T-helper 2 cell treated with Interferon-gamma antibody and Interleukin-4, amounts not matched to agents 5 μg/mL and 100 μg/mL, for 36 hours (primary cell): ENCODE measurements around the gene CCL1.

ENCODE experiments used
- DNase-seq: peaks from one replicate; pipeline ENCODE4 v3.0.0; 2021; ENCODE audit warnings: low spot score
- H3K27ac Mint-ChIP-seq: one replicate; pipeline ENCODE4 v1.8.0; 2021; ENCODE audit warnings: mild to moderate bottlenecking, mixed read lengths
- H3K27me3 Mint-ChIP-seq: one replicate; pipeline ENCODE4 v1.8.0; 2021; ENCODE audit warnings: low read depth, mixed read lengths
- H3K36me3 Mint-ChIP-seq: one replicate; pipeline ENCODE4 v1.8.0; 2021; ENCODE audit warnings: low read depth, mixed read lengths
- H3K4me1 Mint-ChIP-seq: one replicate; pipeline ENCODE4 v1.8.0; 2021; ENCODE audit warnings: low read depth, mixed read lengths
- H3K4me3 Mint-ChIP-seq: one replicate; pipeline ENCODE4 v1.8.0; 2022; ENCODE audit warnings: mild to moderate bottlenecking, moderate library complexity, mixed read lengths
- H3K9me3 Mint-ChIP-seq: one replicate; pipeline ENCODE4 v1.8.0; 2021; ENCODE audit warnings: mixed read lengths

Gene CCL1, protein sequence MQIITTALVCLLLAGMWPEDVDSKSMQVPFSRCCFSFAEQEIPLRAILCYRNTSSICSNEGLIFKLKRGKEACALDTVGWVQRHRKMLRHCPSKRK

DNA sequence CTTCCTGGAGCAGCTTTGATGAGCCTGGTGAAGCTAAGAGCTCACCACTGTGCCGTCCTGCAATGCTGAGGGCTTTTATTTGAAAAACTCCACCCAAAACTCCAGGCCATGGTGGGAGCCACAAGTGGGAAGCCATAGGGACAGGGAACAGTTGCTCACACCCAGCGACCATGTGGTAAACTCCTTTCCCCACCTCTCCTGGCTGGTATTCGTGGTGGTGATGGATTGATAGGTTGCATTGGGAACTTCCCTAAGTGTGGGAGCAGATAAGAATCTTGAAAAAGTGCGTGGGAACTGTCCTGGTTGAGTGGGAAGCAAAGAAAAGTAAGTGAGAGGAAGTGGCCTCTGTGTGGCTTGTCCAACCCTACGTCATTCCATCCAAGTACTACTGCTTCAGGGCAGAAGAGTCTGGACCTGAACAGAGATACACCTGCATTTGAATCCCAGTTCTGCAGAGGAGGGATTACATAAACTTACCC lies at the start of gene CCL1:
TSS of gene CCL1 (minus strand) at position 51 of the 479 bp plus-strand sequence. CDS start 72 bp downstream, outside the sequence.
- H3K9me3 Mint-ChIP-seq, result no peaks in the 10 kb centered on the region
- H3K27me3 Mint-ChIP-seq, result peaks cover 16% of the 10 kb centered on the region
- DNase-seq, result peak; percentile 5
- H3K4me3 Mint-ChIP-seq, result peak within 1 kb of the TSS; percentile 21
- H3K36me3 Mint-ChIP-seq, result no peaks in the 10 kb centered on the region
- H3K27ac Mint-ChIP-seq, result peak within 1 kb of the TSS; percentile 4
- peaks cover 54% of the 10 kb centered on the region for H3K4me1 Mint-ChIP-seq

DNA sequence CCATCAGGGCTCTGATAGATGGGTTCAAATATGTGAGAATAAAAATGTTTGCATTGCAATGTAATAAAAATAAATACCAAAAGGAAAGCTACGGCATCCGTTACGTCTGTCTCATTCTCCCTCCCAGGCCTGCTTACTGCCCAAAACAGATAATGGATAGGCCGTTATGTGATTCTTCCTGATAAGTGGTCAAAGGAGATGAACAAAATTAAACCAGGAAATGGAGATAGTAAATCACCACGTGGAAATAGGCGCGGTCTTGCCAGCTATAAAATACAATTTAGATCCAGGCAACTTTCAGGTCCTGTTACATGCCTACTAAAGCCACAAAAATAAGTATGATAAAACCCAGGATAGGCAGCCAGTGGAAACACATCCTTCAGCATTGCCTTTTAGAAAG lies 49.5 kb upstream of the CCL1 start:
- Mint-ChIP-seq H3K4me3 (no peak overlapping the region), H3K27ac (no peak overlapping the region), H3K36me3 (no peaks in the 10 kb centered on the region), H3K9me3 (no peaks in the 10 kb centered on the region), H3K4me1 (peaks cover 25% of the 10 kb centered on the region), H3K27me3 (peaks cover 37% of the 10 kb centered on the region)
- no peak for DNase-seq

DNA sequence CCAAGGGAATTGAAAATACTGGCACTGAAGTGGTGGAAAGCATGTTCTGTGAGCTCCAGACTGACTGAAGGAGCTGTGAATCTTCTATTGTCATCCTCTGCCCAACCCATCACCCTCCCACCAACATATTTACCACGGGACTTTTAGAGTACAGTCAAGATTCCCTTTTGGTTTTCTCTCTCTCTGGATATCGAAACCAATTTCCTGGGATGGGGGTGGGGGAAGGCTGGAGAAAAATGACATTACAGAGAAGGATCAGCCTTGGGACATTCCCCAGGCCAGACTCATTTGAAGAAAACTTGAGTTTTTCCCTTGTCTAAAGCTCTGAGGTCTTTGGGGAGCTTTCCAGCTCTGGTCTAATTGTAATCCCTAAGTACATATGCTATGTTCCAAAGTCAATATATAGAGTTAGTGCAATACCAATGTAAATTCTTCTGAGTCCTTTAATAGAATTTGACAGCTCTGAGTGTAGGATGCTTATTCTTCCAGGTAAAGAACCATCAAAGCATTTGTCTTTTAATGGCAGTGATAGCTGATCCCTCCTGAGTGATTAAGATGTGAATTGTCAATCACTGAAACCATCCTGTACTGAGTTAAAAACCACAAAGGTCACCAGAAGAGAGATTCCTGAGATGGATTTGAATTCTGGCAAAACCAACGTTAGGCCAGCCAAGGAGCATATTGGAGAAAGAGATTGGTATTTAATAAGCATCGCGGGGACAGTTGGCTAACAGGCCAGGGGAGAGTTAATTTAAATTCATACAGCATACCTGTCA lies 48.8 kb upstream of the CCL1 start:
- Mint-ChIP-seq H3K4me1 (peaks cover 25% of the 10 kb centered on the region), H3K27ac (no peak overlapping the region), H3K27me3 (peaks cover 37% of the 10 kb centered on the region), H3K4me3 (no peak overlapping the region), H3K36me3 (no peaks in the 10 kb centered on the region), H3K9me3 (no peaks in the 10 kb centered on the region)
- DNase-seq, result no peak

DNA sequence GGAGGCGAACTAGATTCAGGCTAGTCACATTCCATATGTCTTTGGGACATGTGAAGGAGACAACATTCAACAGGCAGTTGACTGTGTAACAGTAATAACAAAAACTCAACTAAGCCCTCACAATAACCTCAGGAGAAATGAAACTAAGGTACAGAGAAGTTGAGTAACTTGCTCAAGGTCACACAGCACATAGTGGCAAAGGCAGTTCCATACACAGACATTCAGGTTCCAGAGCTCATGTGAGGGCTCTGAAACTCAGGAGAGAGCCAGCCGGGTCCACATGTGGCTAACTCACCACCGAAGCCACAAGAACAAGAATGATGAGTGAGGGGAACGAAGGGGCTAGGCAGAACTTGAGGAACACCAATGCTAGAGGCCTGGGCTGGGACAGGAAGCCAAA lies 46.3 kb upstream of the CCL1 start:
- Mint-ChIP-seq H3K27me3 (peaks cover 33% of the 10 kb centered on the region), H3K4me1 (peaks cover 23% of the 10 kb centered on the region), H3K27ac (no peak overlapping the region), H3K36me3 (no peaks in the 10 kb centered on the region), H3K9me3 (no peaks in the 10 kb centered on the region), H3K4me3 (no peak overlapping the region)
- no peak for DNase-seq

DNA sequence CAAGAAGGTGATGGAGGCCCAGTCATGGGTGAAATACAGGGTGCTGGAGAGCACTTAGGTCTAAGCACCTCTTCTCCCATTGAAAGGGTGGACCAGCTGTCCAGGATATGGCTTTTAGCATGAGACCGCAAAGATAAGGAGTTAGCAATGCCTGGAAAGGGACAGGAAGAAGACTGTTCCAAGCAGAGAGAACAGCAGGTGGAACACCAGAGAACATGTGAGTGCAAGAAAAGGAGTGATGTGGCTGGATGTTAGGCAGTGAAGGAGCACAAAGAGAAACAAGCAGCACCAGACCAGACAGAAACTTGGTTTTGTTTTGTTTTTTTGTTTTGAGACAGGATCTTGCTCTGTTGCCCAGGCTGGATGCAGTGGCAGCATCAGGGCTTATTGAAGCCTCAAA lies 45.4 kb upstream of the CCL1 start:
- H3K27ac Mint-ChIP-seq, result no peak overlapping the region
- no peak overlapping the region for H3K4me3 Mint-ChIP-seq
- DNase-seq, result no peak
- H3K36me3 Mint-ChIP-seq, result no peaks in the 10 kb centered on the region
- H3K9me3 Mint-ChIP-seq, result no peaks in the 10 kb centered on the region
- peaks cover 33% of the 10 kb centered on the region for H3K27me3 Mint-ChIP-seq
- peaks cover 16% of the 10 kb centered on the region for H3K4me1 Mint-ChIP-seq

DNA sequence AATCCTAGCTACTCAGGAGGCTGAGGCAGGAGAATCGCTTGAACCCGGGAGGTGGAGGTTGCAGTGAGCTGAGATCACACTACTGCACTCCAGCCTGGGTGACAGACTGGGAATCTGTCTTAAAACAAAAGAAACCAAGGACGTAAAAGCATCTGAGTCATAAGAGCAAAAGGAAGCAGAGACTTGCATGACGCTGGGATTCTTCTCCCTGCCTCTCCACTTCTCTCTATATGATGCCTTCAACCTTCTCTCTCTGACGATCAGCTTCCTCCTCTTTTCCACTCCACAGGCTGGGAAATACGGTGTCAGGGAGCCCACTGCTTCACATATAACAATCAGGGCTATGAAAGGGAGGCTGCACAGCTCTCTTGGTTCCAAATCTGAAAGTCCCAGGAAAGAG lies 43.2 kb upstream of the CCL1 start:
- H3K9me3 Mint-ChIP-seq, result no peaks in the 10 kb centered on the region

DNA sequence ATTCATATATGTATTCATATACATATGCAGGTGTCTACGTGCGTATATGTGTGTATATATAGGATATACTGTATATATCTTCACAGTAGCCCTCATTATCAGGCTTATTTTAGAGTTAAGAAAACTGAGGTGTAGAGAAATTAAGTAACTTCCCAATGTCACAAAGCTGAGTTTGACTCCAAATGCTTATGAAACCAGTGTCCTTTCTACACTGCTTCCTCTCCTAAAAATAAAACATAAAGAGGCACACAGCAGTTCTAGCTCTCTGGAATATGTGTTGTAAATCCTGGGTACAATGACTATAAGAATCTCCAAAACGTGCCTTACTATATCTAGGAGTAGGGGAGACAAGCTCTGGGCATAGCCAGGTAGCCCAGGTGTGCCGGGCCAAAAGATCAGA lies 40.0 kb upstream of the CCL1 start:
- no peak for DNase-seq
- H3K36me3 Mint-ChIP-seq, result no peaks in the 10 kb centered on the region
- H3K4me3 Mint-ChIP-seq, result no peak overlapping the region
- no peaks in the 10 kb centered on the region for H3K27me3 Mint-ChIP-seq
- no peaks in the 10 kb centered on the region for H3K9me3 Mint-ChIP-seq
- no peak overlapping the region for H3K27ac Mint-ChIP-seq
- H3K4me1 Mint-ChIP-seq, result peaks cover 32% of the 10 kb centered on the region

More for the DNA sequence above, 43.2 kb upstream of the CCL1 start:
- H3K4me3 Mint-ChIP-seq, result no peak overlapping the region
- peaks cover 22% of the 10 kb centered on the region for H3K27me3 Mint-ChIP-seq
- no peak overlapping the region for H3K27ac Mint-ChIP-seq
- H3K36me3 Mint-ChIP-seq, result no peaks in the 10 kb centered on the region
- DNase-seq, result no peak
- peaks cover 13% of the 10 kb centered on the region for H3K4me1 Mint-ChIP-seq

DNA sequence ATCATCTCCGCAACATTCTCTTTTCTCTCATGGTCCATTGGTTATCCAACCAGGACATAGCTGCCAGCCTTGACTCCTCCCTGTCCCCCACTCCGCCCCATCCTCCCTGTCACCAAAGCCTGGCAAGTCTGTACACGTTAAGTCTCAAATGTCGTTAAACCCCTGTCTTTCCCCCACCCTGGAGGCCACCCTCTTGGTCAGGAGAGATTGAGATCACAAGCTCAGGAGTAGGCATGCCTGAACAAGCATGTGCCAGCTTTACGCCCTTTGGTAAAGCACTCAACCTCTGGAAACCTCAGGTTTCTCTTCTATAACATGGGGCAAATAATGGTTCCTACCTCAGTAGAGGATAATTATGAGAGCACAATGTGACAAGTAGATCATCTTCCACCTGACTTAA lies 38.1 kb upstream of the CCL1 start:
- H3K36me3 Mint-ChIP-seq, result no peaks in the 10 kb centered on the region
- no peak overlapping the region for H3K4me3 Mint-ChIP-seq
- H3K27me3 Mint-ChIP-seq, result no peaks in the 10 kb centered on the region
- DNase-seq, result no peak
- peaks cover 44% of the 10 kb centered on the region for H3K4me1 Mint-ChIP-seq
- no peak overlapping the region for H3K27ac Mint-ChIP-seq
- H3K9me3 Mint-ChIP-seq, result no peaks in the 10 kb centered on the region

DNA sequence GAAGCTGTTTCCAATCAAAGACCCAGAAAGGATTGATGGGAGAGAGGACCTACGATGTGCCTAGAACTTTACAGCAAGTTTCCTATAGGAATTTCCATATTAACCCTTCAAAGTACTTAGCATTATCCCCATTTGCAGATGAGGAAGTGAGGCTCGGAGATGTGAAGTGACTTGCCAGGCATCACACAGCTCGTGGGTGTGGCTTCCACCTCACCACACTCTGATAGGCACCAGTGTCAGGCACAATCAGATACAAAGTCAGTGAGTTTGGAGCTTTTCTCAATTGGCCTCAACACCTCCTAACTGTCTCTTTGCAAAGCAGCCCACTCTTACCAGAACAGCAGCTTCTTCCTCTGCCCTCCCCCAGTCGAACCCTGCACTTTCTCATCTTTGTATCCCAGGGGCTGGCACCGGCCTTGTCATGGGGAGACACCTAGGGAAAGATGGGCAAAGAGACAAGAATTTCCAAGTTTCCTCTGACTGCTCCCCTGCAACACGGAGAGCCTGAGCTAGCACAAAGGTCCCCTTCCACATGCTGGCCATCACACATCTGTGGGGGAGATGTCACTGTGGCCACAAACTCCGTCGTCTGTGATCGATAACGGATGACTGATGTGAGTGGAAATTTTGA lies 37.4 kb upstream of the CCL1 start:
- no peak for DNase-seq
- Mint-ChIP-seq H3K36me3 (no peaks in the 10 kb centered on the region), H3K4me3 (no peak overlapping the region), H3K4me1 (peaks cover 44% of the 10 kb centered on the region), H3K27me3 (peaks cover 2% of the 10 kb centered on the region), H3K27ac (no peak overlapping the region), H3K9me3 (no peaks in the 10 kb centered on the region)

DNA sequence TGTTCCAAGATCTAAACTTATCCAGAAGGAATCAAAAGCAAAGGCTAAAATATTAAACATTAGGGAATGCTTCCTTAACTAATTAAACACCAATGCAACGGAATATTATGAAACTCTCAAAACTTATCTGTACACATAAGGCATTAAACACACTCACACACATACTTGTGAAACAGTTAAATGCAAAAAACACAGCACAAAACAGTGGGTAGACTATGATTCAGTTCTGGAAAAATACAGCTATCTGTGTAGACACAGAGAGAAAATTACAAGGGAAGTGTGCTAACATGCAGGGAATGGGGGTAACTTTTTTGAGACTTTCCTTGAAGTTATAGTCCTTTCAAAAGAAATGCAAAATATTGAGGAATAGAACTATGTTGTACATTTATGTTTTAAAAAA lies 36.7 kb upstream of the CCL1 start:
- Mint-ChIP-seq H3K4me1 (peaks cover 44% of the 10 kb centered on the region), H3K9me3 (no peaks in the 10 kb centered on the region), H3K4me3 (peak overlapping the region; percentile 50), H3K27me3 (peaks cover 4% of the 10 kb centered on the region), H3K36me3 (no peaks in the 10 kb centered on the region), H3K27ac (no peak overlapping the region)
- no peak for DNase-seq

DNA sequence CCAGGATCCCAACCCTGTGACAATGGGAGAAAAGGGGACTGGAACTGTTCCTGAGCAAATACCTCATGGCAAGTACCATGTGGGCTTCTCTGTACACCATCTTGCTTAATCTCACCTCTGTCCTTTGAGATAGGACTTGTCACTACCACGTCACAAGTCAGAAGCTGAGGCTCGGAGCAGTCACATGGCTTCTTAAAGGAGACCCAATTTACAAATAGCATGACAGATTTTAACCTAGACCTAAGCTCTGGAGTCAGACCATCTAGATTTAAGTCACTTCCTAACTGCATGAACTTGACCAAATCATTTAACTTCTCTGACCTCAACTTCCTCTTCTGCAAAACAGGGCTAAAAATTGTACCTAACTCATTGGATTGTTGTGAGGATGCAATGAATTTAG lies 36.0 kb upstream of the CCL1 start:
- peak overlapping the region; percentile 67 for H3K27ac Mint-ChIP-seq
- H3K9me3 Mint-ChIP-seq, result no peaks in the 10 kb centered on the region
- peaks cover 44% of the 10 kb centered on the region for H3K4me1 Mint-ChIP-seq
- no peak for DNase-seq
- peak overlapping the region; percentile 50 for H3K4me3 Mint-ChIP-seq
- H3K36me3 Mint-ChIP-seq, result peaks cover under 1% of the 10 kb centered on the region
- H3K27me3 Mint-ChIP-seq, result peaks cover 4% of the 10 kb centered on the region

DNA sequence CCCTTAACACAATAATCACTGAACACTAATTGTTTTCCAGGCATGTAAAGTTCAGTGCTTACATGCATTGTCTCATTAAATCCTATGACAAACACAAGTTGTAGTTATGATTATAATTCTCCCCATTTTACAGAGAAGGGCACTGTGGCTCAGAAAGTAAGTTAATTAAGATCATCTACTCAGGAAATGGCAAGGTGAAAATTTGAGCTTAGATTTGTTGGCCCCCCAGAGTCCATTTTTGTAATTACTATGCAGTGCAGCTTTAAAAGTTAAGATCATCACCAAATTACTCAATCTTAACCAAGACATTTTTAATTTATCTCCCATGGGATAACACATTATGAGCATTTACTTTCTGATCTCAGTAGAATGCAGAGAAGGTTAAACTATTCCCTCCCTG lies 34.2 kb upstream of the CCL1 start:
- peaks cover 7% of the 10 kb centered on the region for H3K27me3 Mint-ChIP-seq
- H3K4me3 Mint-ChIP-seq, result no peak overlapping the region
- H3K36me3 Mint-ChIP-seq, result peaks cover 2% of the 10 kb centered on the region
- H3K27ac Mint-ChIP-seq, result no peak overlapping the region
- H3K9me3 Mint-ChIP-seq, result no peaks in the 10 kb centered on the region
- DNase-seq, result no peak
- H3K4me1 Mint-ChIP-seq, result peaks cover 49% of the 10 kb centered on the region

DNA sequence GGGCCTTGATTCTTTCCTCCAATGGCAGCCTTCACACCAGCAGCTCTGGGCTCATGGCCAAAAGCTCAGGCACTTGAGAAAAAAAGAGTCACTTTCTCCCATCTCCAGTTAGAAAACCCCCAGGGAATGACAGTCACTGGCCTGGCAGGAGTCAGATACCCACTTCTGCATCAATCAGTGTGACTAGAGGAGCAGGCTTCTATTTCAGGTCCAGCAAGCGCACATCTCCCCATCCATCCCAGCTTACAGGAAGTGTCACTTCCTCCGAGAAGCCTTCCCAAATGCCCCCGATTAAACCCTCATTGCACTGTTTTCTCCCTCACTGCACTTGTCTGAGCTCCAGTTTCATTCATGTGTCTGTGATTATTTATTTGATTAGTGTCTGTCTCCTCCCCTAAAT lies 30.4 kb upstream of the CCL1 start:
- H3K9me3 Mint-ChIP-seq, result no peaks in the 10 kb centered on the region
- H3K4me1 Mint-ChIP-seq, result peaks cover 41% of the 10 kb centered on the region
- H3K36me3 Mint-ChIP-seq, result peaks cover 2% of the 10 kb centered on the region
- peaks cover 9% of the 10 kb centered on the region for H3K27me3 Mint-ChIP-seq
- DNase-seq, result no peak
- no peak overlapping the region for H3K27ac Mint-ChIP-seq
- H3K4me3 Mint-ChIP-seq, result no peak overlapping the region

DNA sequence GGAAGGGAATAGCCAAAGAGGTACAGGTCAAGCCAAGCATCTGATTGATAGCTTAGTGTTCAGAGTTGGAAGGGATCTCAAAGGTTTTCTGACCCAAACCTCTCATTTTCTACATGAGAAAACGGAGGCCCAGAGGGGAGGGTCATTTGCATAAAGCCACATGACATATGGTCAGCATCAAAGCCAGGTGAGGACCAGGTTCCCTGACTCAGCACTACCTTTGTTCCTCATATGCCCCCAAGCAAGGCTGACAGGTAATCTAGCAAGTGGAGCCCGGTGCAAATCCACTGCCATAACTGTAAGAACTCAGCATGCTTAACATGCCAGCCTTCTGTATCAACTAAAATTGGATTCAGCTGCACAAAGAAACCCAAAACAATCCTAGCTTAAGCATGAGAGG lies 28.2 kb upstream of the CCL1 start:
- no peak for DNase-seq
- Mint-ChIP-seq H3K4me1 (peaks cover 41% of the 10 kb centered on the region), H3K27me3 (peaks cover 9% of the 10 kb centered on the region), H3K4me3 (no peak overlapping the region), H3K36me3 (peaks cover 2% of the 10 kb centered on the region), H3K9me3 (no peaks in the 10 kb centered on the region), H3K27ac (no peak overlapping the region)
